DOHH2 (cell line): Measurements from ENCODE around the gene ZNF514.

Experiments used
- H3F3A ChIP-seq: fragments of 200-600 bp; sonication (generic), shearing (Covaris generic); 2 replicates; pipeline ENCODE4 v1.6.0; 2016; ENCODE audit warnings: antibody characterized with exemption, mild to moderate bottlenecking; ENCODE audit not compliant: control insufficient read depth, insufficient read depth
- H3K27ac ChIP-seq: fragments of 200-600 bp; sonication (generic); 2 replicates; pipeline ENCODE4 v1.5.1; 2014; ENCODE audit warnings: low read depth, mild to moderate bottlenecking, low read length, moderate library complexity
- H3K27me3 ChIP-seq: fragments of 200-600 bp; sonication (generic); 2 replicates; pipeline ENCODE4 v1.6.1; 2014; ENCODE audit warnings: mild to moderate bottlenecking, low read length, mixed read lengths; ENCODE audit not compliant: control insufficient read depth
- H3K36me3 ChIP-seq: fragments of 200-600 bp; sonication (generic); 2 replicates; pipeline ENCODE4 v1.6.1; 2014; ENCODE audit warnings: mild to moderate bottlenecking, low read length, moderate library complexity, mixed read lengths; ENCODE audit not compliant: control insufficient read depth
- H3K4me1 ChIP-seq: fragments of 200-600 bp; sonication (generic); 2 replicates; pipeline ENCODE4 v1.6.1; 2014; ENCODE audit warnings: mild to moderate bottlenecking, low read length, mixed read lengths; ENCODE audit not compliant: control insufficient read depth
- H3K4me2 ChIP-seq: fragments of 200-600 bp; sonication (generic); 2 replicates; pipeline ENCODE4 v1.6.0; 2014; ENCODE audit warnings: mild to moderate bottlenecking, low read length, moderate library complexity
- H3K4me3 ChIP-seq: fragments of 200-600 bp; sonication (generic); 2 replicates; pipeline ENCODE4 v1.5.1; 2014; ENCODE audit warnings: mild to moderate bottlenecking, low read length, mixed read lengths
- H3K79me2 ChIP-seq: fragments of 200-600 bp; sonication (generic); 2 replicates; pipeline ENCODE4 v1.6.1; 2014; ENCODE audit warnings: mild to moderate bottlenecking, low read length, mixed read lengths; ENCODE audit not compliant: control insufficient read depth
- H3K9me2 ChIP-seq: fragments of 200-600 bp; sonication (generic); replicated peaks from 2 replicates; pipeline ENCODE4 v1.6.1; 2014; ENCODE audit warnings: mild to moderate bottlenecking, low read length, mixed read lengths; ENCODE audit not compliant: control insufficient read depth
- H3K9me3 ChIP-seq: fragments of 200-600 bp; sonication (generic); 2 replicates; pipeline ENCODE4 v1.6.1; 2014; ENCODE audit warnings: antibody characterized with exemption, low read length, mixed read lengths; ENCODE audit not compliant: control insufficient read depth, insufficient read depth
- H4K20me1 ChIP-seq: fragments of 200-600 bp; sonication (generic); 2 replicates; pipeline ENCODE4 v1.6.0; 2014; ENCODE audit warnings: low read depth, mild to moderate bottlenecking, antibody characterized with exemption, low read length, moderate library complexity; ENCODE audit not compliant: control insufficient read depth, insufficient read depth
- CTCF ChIP-seq: fragments of 200-600 bp; sonication (generic); IDR thresholded peaks from one replicate; pipeline ENCODE4 v1.5.1; 2014; ENCODE audit warnings: antibody characterized with exemption, mild to moderate bottlenecking, low read depth, low read length; ENCODE audit not compliant: poor library complexity, severe bottlenecking
- EZH2phosphoT487 ChIP-seq: fragments of 200-600 bp; sonication (generic); IDR thresholded peaks from 2 replicates; pipeline ENCODE4 v1.6.1; 2017; ENCODE audit warnings: borderline replicate concordance, mild to moderate bottlenecking, antibody characterized with exemption, low read length, moderate library complexity, mixed read lengths

ZNF514 gene

GRCh38 chr2:95109260-95109659, 50.4 kb downstream of the ZNF514 start:
- Histone ChIP-seq H3K4me2 (no peak overlapping the region), H3K36me3 (peaks cover 87% of the 10 kb centered on the region), H3K9me3 (no peaks in the 10 kb centered on the region), H4K20me1 (no peaks in the 10 kb centered on the region), H3K4me1 (no peaks in the 10 kb centered on the region), H3K27me3 (no peaks in the 10 kb centered on the region), H3K9me2 (no peaks in the 10 kb centered on the region), H3K4me3 (no peak overlapping the region), H3F3A (no peaks in the 10 kb centered on the region), H3K79me2 (no peaks in the 10 kb centered on the region), H3K27ac (no peak overlapping the region)
- TF ChIP-seq CTCF (no peak), EZH2phosphoT487 (no peak)

GRCh38 chr2:95106081-95106480, 53.6 kb downstream of the ZNF514 start:
- H3K27ac ChIP-seq, result no peak overlapping the region
- no peak overlapping the region for H3K4me3 ChIP-seq
- H4K20me1 ChIP-seq, result no peaks in the 10 kb centered on the region
- H3K79me2 ChIP-seq, result no peaks in the 10 kb centered on the region
- peaks cover 95% of the 10 kb centered on the region for H3K36me3 ChIP-seq
- no peaks in the 10 kb centered on the region for H3F3A ChIP-seq
- no peaks in the 10 kb centered on the region for H3K4me1 ChIP-seq
- TF ChIP-seq CTCF (no peak), EZH2phosphoT487 (no peak)
- no peak overlapping the region for H3K4me2 ChIP-seq
- no peaks in the 10 kb centered on the region for H3K27me3 ChIP-seq
- no peaks in the 10 kb centered on the region for H3K9me2 ChIP-seq
- no peaks in the 10 kb centered on the region for H3K9me3 ChIP-seq

- peaks cover 95% of the 10 kb centered on the region for H3K36me3 ChIP-seq
- TF ChIP-seq EZH2phosphoT487, result no peak
- no peak for TF ChIP-seq CTCF
- H3K27me3 ChIP-seq, result no peaks in the 10 kb centered on the region
- H3K4me2 ChIP-seq, result no peak overlapping the region
- H3F3A ChIP-seq, result no peaks in the 10 kb centered on the region
- H4K20me1 ChIP-seq, result no peaks in the 10 kb centered on the region
- H3K9me2 ChIP-seq, result no peaks in the 10 kb centered on the region
- no peaks in the 10 kb centered on the region for H3K9me3 ChIP-seq
- no peaks in the 10 kb centered on the region for H3K4me1 ChIP-seq
- H3K79me2 ChIP-seq, result peaks cover 5% of the 10 kb centered on the region; the same call in 1 of the 2 replicates
- H3K27ac ChIP-seq, result no peak overlapping the region
- H3K4me3 ChIP-seq, result no peak overlapping the region
Measured at GRCh38 chr2:95104606-95105005, 55.0 kb downstream of the ZNF514 start.

GRCh38 chr2:95099910-95100309, 59.7 kb downstream of the ZNF514 start:
- H3K36me3 ChIP-seq, result peaks cover 71% of the 10 kb centered on the region
- no peaks in the 10 kb centered on the region for H3K27me3 ChIP-seq

More at GRCh38 chr2:95099910-95100309, 59.7 kb downstream of the ZNF514 start:
- no peak overlapping the region for H3K4me3 ChIP-seq
- H3K79me2 ChIP-seq, result peaks cover 11% of the 10 kb centered on the region
- TF ChIP-seq CTCF (no peak), EZH2phosphoT487 (no peak)
- no peaks in the 10 kb centered on the region for H3F3A ChIP-seq
- no peak overlapping the region for H3K4me2 ChIP-seq
- H3K9me2 ChIP-seq, result no peaks in the 10 kb centered on the region
- H3K9me3 ChIP-seq, result no peaks in the 10 kb centered on the region
- no peaks in the 10 kb centered on the region for H3K4me1 ChIP-seq
- no peak overlapping the region for H3K27ac ChIP-seq
- H4K20me1 ChIP-seq, result no peaks in the 10 kb centered on the region
